Esophagus muscularis mucosa (tissue), 4 donors: ENCODE measurements around the gene ROPN1B. TPM values are rescaled to one million over a fixed set of nuclear protein-coding genes. Genes with fewer than 3 reads are reported as not detected.

Source experiments
- DNase-seq: peaks from one replicate; pipeline ENCODE4 v3.0.0-alpha.2; 2017; ENCODE audit errors: extremely low spot score
- H3K27ac ChIP-seq, 4 donors: fragments of 200-600 bp; sonication (generic); replicated peaks in 1 of 4; 1 replicate in 3 of 4; 2 replicates in 1 of 4; pipeline ENCODE4 v1.5.1; 2016 to 2019; ENCODE audit warnings: mild to moderate bottlenecking in 1 of 4
- H3K27me3 ChIP-seq, 4 donors: fragments of 200-600 bp; sonication (generic); one replicate each; pipeline versions ENCODE4 v1.5.1 to v1.6.0; 2016 to 2019
- H3K36me3 ChIP-seq, 4 donors: fragments of 200-600 bp; sonication (generic); one replicate each; pipeline ENCODE4 v1.5.1; 2016 to 2019
- H3K4me1 ChIP-seq, 4 donors: fragments of 200-600 bp; sonication (generic); one replicate each; pipeline ENCODE4 v1.5.1; 2016 to 2019
- H3K4me3 ChIP-seq, 4 donors: fragments of 200-600 bp; sonication (generic); 1 replicate in 2 of 4; 2 replicates in 2 of 4; pipeline ENCODE4 v1.5.1; 2016 to 2019; ENCODE audit warnings: mild to moderate bottlenecking in 4 of 4, moderate library complexity in 1 of 4
- H3K9me3 ChIP-seq, 4 donors: fragments of 200-600 bp; sonication (generic); 1 replicate in 3 of 4; 2 replicates in 1 of 4; pipeline ENCODE4 v1.5.1; 2016 to 2019
- EP300 ChIP-seq: sonication (generic); formaldehyde crosslinking; IDR thresholded peaks from one replicate; pipeline ENCODE4 v1.6.1; 2017; ENCODE audit warnings: antibody characterized with exemption
- POLR2A ChIP-seq: fragments of 450-650 bp; IDR thresholded peaks from one replicate; pipeline ENCODE4 v1.6.1; 2017; ENCODE audit warnings: antibody characterized with exemption, moderate library complexity, mild to moderate bottlenecking, low read depth
- POLR2AphosphoS5 ChIP-seq, 2 donors: sonication (generic); formaldehyde crosslinking; IDR thresholded peaks; one replicate each; pipeline ENCODE4 v1.6.1; 2017; ENCODE audit warnings: antibody characterized with exemption in 2 of 2
- WGBS: methylation state at CpG from one replicate; pipeline ENCODE4 v1.1.5; 2018; 5-methylcytosine and 5-hydroxymethylcytosine counted together
- intact Hi-C: fragments of 100-400 bp; cut with DNase I; formaldehyde crosslinking; loops from one replicate; pipeline ENCODE4 v1.15.1; 2023
- total RNA-seq, 4 donors: library from RNA; depleted of rRNA; stranded (reverse); fragments of >200 nt; gene quantifications; one replicate each; pipeline versions ENCODE4 v1.1.0 to v1.2.1, GENCODE V29; 2016
- TF ChIP-seq, protein P1 (sequence below), 3 experiments: fragments of 200-600 bp in 2 of 3; fragments of 450-650 bp in 1 of 3; sonication (generic) in 2 of 3; IDR thresholded peaks; one replicate each; pipeline ENCODE4 v1.5.1; 2017 to 2019; ENCODE audit warnings: antibody characterized with exemption in 3 of 3, mild to moderate bottlenecking in 2 of 3, moderate library complexity in 1 of 3

The ROPN1B gene
- total RNA-seq, 4 donors from 2014 or later: 0.52 TPM; not detected in 3

DNA sequence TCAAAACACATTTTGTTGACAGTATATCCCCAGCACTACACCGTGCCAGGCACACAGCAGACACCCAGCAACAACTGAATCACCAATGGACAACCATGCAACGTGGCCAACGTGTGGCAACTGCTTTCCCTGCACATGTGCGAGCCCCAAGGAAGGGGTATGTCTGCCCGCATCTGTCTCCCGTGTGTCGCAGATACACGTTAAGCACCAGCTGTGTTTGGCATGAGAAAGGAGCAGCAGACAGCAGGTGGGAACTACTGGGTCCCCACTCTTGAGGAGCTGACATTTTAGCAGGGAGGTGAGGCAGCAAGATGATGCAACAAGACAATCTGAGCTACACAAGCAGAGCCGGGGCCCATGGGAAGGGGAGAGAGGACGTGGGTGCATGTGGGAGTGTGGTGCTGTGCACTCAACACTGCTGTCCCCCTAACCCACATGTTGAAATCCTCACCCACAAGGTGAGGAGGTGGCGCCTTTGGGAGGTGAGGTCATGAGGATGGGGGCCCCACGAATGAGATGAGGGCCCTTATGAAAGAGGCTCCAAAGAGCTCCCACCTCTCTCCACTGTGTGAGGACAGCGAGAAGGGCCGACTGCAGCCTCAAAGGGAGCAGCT, 56.2 kb downstream of the ROPN1B start:
- no peak overlapping the region for H3K4me3 ChIP-seq
- DNase-seq: peak; percentile 45
- intact Hi-C loops: no loop called here
- TF ChIP-seq EP300 (no peak), POLR2AphosphoS5 (IDR thresholded peaks at IDR 0.05) (no peak), POLR2A (no peak)
- TF ChIP-seq, protein P1, sequence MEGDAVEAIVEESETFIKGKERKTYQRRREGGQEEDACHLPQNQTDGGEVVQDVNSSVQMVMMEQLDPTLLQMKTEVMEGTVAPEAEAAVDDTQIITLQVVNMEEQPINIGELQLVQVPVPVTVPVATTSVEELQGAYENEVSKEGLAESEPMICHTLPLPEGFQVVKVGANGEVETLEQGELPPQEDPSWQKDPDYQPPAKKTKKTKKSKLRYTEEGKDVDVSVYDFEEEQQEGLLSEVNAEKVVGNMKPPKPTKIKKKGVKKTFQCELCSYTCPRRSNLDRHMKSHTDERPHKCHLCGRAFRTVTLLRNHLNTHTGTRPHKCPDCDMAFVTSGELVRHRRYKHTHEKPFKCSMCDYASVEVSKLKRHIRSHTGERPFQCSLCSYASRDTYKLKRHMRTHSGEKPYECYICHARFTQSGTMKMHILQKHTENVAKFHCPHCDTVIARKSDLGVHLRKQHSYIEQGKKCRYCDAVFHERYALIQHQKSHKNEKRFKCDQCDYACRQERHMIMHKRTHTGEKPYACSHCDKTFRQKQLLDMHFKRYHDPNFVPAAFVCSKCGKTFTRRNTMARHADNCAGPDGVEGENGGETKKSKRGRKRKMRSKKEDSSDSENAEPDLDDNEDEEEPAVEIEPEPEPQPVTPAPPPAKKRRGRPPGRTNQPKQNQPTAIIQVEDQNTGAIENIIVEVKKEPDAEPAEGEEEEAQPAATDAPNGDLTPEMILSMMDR (IDR thresholded peaks at IDR 0.05): no peak
- 90% methylated on average over 13 of the region's 14 CpGs for WGBS
- H3K36me3 ChIP-seq: peaks cover 8 to 77% (median 45%) of the 10 kb centered on the region in 4 donors
- H3K4me1 ChIP-seq: no peaks in the 10 kb centered on the region
- H3K27ac ChIP-seq: no peak overlapping the region
- H3K9me3 ChIP-seq: peaks cover 0 to 8% (median 5%) of the 10 kb centered on the region in 4 donors
- no peaks in the 10 kb centered on the region for H3K27me3 ChIP-seq

DNA sequence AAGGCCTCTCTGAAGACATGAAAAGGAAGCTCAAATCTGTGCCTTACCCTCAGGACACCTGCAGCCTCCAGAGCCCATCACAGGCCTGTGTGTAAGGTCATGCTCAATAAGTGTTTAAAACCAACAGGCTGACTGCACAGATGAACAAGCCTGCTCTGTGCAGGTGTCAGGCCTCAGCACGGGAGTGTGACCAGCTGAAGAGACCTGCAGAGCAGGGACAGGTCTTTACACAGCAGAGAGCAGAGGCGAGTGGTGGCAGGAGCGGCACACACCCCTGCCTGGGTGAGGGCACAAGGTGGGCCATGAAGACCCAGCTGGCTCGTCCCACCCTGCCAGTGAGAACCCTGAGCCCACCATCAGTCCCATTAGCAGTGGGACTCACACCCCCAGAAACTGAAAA, 56.9 kb downstream of the ROPN1B start:
- Histone ChIP-seq H3K9me3 (peaks cover 0 to 8% (median 5%) of the 10 kb centered on the region in 4 donors), H3K4me1 (no peaks in the 10 kb centered on the region), H3K36me3 (peaks cover 8 to 75% (median 44%) of the 10 kb centered on the region in 4 donors), H3K27me3 (no peaks in the 10 kb centered on the region), H3K27ac (no peak overlapping the region), H3K4me3 (no peak overlapping the region)
- intact Hi-C loops: no loop called here
- no peak for TF ChIP-seq EP300
- no peak for TF ChIP-seq POLR2AphosphoS5 (IDR thresholded peaks at IDR 0.05)
- 100% methylated on average over 2 of the region's 4 CpGs for WGBS
- peak; percentile 83 for DNase-seq

- intact Hi-C loops: no loop called here
- Histone ChIP-seq H3K27ac (no peak overlapping the region), H3K36me3 (peaks cover 8 to 73% (median 44%) of the 10 kb centered on the region in 4 donors), H3K4me1 (no peaks in the 10 kb centered on the region), H3K4me3 (no peak overlapping the region), H3K27me3 (no peaks in the 10 kb centered on the region), H3K9me3 (peaks cover 0 to 8% (median 5%) of the 10 kb centered on the region in 4 donors)
- DNase-seq: peak; percentile 70
- TF ChIP-seq POLR2AphosphoS5 (IDR thresholded peaks at IDR 0.05) (no peak), EP300 (no peak), POLR2A (no peak)
- TF ChIP-seq, protein P1 (IDR thresholded peaks at IDR 0.05): no peak
- 90% methylated on average over 11 of the region's 11 CpGs for WGBS
Observed at GRCh38 chr3:126026277-126026751, 57.3 kb downstream of the ROPN1B start.

- Histone ChIP-seq H3K9me3 (peaks cover 0 to 8% (median 5%) of the 10 kb centered on the region in 4 donors), H3K36me3 (peaks cover 8 to 76% (median 48%) of the 10 kb centered on the region in 4 donors), H3K27me3 (no peaks in the 10 kb centered on the region), H3K27ac (no peak overlapping the region), H3K4me1 (no peaks in the 10 kb centered on the region), H3K4me3 (no peak overlapping the region)
- DNase-seq: no peak
- TF ChIP-seq, protein P1 (IDR thresholded peaks at IDR 0.05): no peak
- TF ChIP-seq POLR2A (no peak), EP300 (no peak), POLR2AphosphoS5 (IDR thresholded peaks at IDR 0.05) (no peak)
- 81% methylated on average over 6 of the region's 6 CpGs for WGBS
- intact Hi-C loops: no loop called here
Observed at GRCh38 chr3:126026761-126027160, 57.8 kb downstream of the ROPN1B start.

DNA sequence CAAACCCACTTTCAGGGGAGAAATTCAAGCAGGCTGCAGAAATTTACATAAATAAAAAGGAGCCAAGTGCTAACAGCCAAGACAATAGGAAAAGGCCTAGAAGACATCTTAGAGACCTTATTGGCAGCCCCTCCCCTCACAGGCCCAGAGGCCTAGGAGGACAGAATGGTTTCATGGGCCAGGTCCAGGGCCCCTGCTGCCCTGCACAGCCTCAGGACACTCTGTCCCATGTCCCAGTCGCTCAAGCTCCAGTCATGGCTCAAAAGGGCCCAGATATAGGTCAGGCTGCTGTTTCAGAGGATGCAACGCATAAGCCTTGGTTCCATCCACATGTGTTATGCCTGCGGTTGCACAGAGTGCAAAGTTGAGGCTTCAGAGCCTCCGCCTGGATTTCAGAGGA, 59.1 kb downstream of the ROPN1B start:
- TF ChIP-seq POLR2AphosphoS5 (IDR thresholded peaks at IDR 0.05) (no peak), EP300 (no peak), POLR2A (no peak)
- TF ChIP-seq, protein P1 (IDR thresholded peaks at IDR 0.05): no peak
- Histone ChIP-seq H3K4me3 (no peak overlapping the region), H3K27ac (no peak overlapping the region), H3K9me3 (peaks cover 0 to 8% (median 5%) of the 10 kb centered on the region in 4 donors), H3K4me1 (no peaks in the 10 kb centered on the region), H3K36me3 (peaks cover 12 to 76% (median 51%) of the 10 kb centered on the region in 4 donors), H3K27me3 (no peaks in the 10 kb centered on the region)
- DNase-seq: peak; percentile 7
- WGBS: 96% methylated on average over 4 of the region's 4 CpGs
- intact Hi-C loops: no loop called here
